GM12878 (cell line): Measurements from ENCODE around the gene BTK. TPM values are rescaled to one million over a fixed set of nuclear protein-coding genes. Genes with fewer than 3 reads are reported as not detected.

Experiments used
- ATAC-seq: fragments of 200-7000 bp; cut with Tn5 transposase; 3 replicates; pipeline ENCODE4 v1.9.1; 2020; ENCODE audit warnings: mild to moderate bottlenecking, moderate library complexity
- BruUV-seq: library from RNA; stranded (reverse); fragments of 400-500 nt; replicated peaks from 2 replicates; lab custom pipeline; 2021; lab: Mats Ljungman, UMichigan
- CTCF ChIA-PET: fragments of 300-600 bp; sonication (Branson Sonifier 250); formaldehyde crosslinking; extraction: SDS; loops from one replicate; lab custom pipeline; 2021; ENCODE audit warnings: inconsistent platforms; lab: Yijun Ruan, JAX
- POLR2A ChIA-PET: fragments of 350-600 bp; formaldehyde crosslinking; extraction: SDS; loops from one replicate; lab custom pipeline; 2021; ENCODE audit warnings: inconsistent platforms; lab: Charles Lee
- RAD21 ChIA-PET: fragments of 300-600 bp; sonication (Branson Sonifier 250); formaldehyde crosslinking; loops from one replicate; lab custom pipeline; 2023; ENCODE audit warnings: antibody characterized with exemption; ENCODE audit not compliant: unreplicated experiment; lab: Charles Lee
- SMC1A ChIA-PET: fragments of 300-600 bp; sonication (Branson Sonifier 250); formaldehyde crosslinking; loops from one replicate; lab custom pipeline; 2023; ENCODE audit not compliant: unreplicated experiment, uncharacterized antibody; lab: Charles Lee
- DNase-seq: peaks from one replicate; pipeline ENCODE4 v3.0.0-alpha.2; 2011; ENCODE audit warnings: low read depth, low spot score
- FAIRE-seq: peaks from 3 replicates; lab custom pipeline; 2011; peaks lifted over from hg19 to GRCh38; lab: Jason Lieb, UNC
- H2AFZ ChIP-seq: 2 replicates; pipeline ENCODE4 v1.6.0; 2011; ENCODE audit warnings: low read depth, low read length, control low read depth; ENCODE audit not compliant: control insufficient read depth
- H3K27ac ChIP-seq: 2 replicates; pipeline ENCODE4 v1.5.1; 2011; ENCODE audit warnings: control low read depth; ENCODE audit not compliant: control insufficient read depth, insufficient read depth
- H3K27me3 ChIP-seq, 2 experiments: replicated peaks in 1 of 2; 2 replicates each; pipeline versions ENCODE4 v1.6.0 to v1.6.1; 2011; ENCODE audit warnings: low read length in 1 of 2; ENCODE audit not compliant: control insufficient read depth in 2 of 2, insufficient read depth in 2 of 2
- H3K36me3 ChIP-seq, 2 experiments: 2 replicates each; pipeline ENCODE4 v1.5.1; 2011; ENCODE audit warnings: low read length in 1 of 2; ENCODE audit not compliant: control insufficient read depth in 2 of 2, insufficient read depth in 2 of 2
- H3K4me1 ChIP-seq: 2 replicates; pipeline ENCODE4 v1.6.1; 2011; ENCODE audit warnings: mild to moderate bottlenecking, low read length, moderate library complexity, mixed read lengths; ENCODE audit not compliant: control insufficient read depth, insufficient read depth
- H3K4me2 ChIP-seq: 2 replicates; pipeline ENCODE4 v1.6.0; 2011; ENCODE audit warnings: control low read depth; ENCODE audit not compliant: control insufficient read depth, insufficient read depth
- H3K4me3 ChIP-seq: fragments of 200-600 bp; sonication (generic); 2 replicates; pipeline ENCODE4 v1.5.1; 2016
- H3K79me2 ChIP-seq: 2 replicates; pipeline ENCODE4 v1.6.0; 2011; ENCODE audit warnings: low read length; ENCODE audit not compliant: control insufficient read depth, insufficient read depth
- H3K9ac ChIP-seq: 2 replicates; pipeline ENCODE4 v1.8.0; 2011; ENCODE audit warnings: low read length, control low read depth, mixed read lengths; ENCODE audit not compliant: control insufficient read depth, insufficient read depth
- H3K9me3 ChIP-seq: replicated peaks from 3 replicates; pipeline ENCODE4 v1.5.1; 2011; ENCODE audit warnings: mild to moderate bottlenecking, low read length; ENCODE audit not compliant: control insufficient read depth, insufficient read depth
- H4K20me1 ChIP-seq: 2 replicates; pipeline ENCODE4 v1.6.0; 2011; ENCODE audit not compliant: control insufficient read depth, insufficient read depth
- BACH1 ChIP-seq: fragments of 450-650 bp; IDR thresholded peaks from 2 replicates; pipeline ENCODE4 v1.6.1; 2017; ENCODE audit warnings: mild to moderate bottlenecking, borderline replicate concordance
- IKZF1 ChIP-seq: fragments of 450-650 bp; conservative IDR thresholded peaks from 2 replicates; pipeline ENCODE4 v1.6.1; 2017; ENCODE audit warnings: antibody characterized with exemption, mild to moderate bottlenecking
- KLF5 ChIP-seq: fragments of 450-650 bp; IDR thresholded peaks from 2 replicates; pipeline ENCODE4 v1.6.1; 2014; ENCODE audit warnings: mild to moderate bottlenecking; ENCODE audit not compliant: partially characterized antibody
- MEF2B ChIP-seq: fragments of 450-650 bp; IDR thresholded peaks from 2 replicates; pipeline ENCODE4 v1.6.1; 2018; ENCODE audit warnings: mild to moderate bottlenecking, moderate library complexity; ENCODE audit not compliant: partially characterized antibody, poor library complexity, severe bottlenecking
- NFIC ChIP-seq: IDR thresholded peaks from 2 replicates; pipeline ENCODE4 v1.6.1; 2012; ENCODE audit warnings: low read depth, mild to moderate bottlenecking, inconsistent platforms, low read length, moderate library complexity
- RAD51 ChIP-seq: fragments of 450-650 bp; IDR thresholded peaks from 2 replicates; pipeline ENCODE4 v1.6.1; 2016; ENCODE audit warnings: moderate library complexity, mild to moderate bottlenecking, inconsistent platforms
- RUNX3 ChIP-seq: IDR thresholded peaks from 2 replicates; pipeline ENCODE4 v1.6.1; 2012; ENCODE audit warnings: low read length, inconsistent platforms
- SPI1 ChIP-seq: IDR thresholded peaks from 2 replicates; pipeline ENCODE4 v1.6.1; 2011; ENCODE audit warnings: low read depth, mild to moderate bottlenecking, low read length, moderate library complexity, borderline replicate concordance; ENCODE audit not compliant: insufficient read depth
- ZNF687 ChIP-seq: fragments of 450-650 bp; IDR thresholded peaks from 2 replicates; pipeline ENCODE4 v1.6.1; 2017; ENCODE audit warnings: mild to moderate bottlenecking, moderate library complexity
- WGBS: methylation state at CpG from one replicate; pipeline ENCODE4 v1.1.6; 2016; ENCODE audit warnings: low lambda C conversion rate; ENCODE audit not compliant: insufficient replicate concordance, insufficient coverage; ENCODE audit errors: missing lambda C conversion rate; 5-methylcytosine and 5-hydroxymethylcytosine counted together
- in situ Hi-C: fragments of 300-500 bp; cut with MboI; formaldehyde crosslinking; loops from 9 replicates; pipeline ENCODE4 v1.14.3; 2018; ENCODE audit warnings: mixed read lengths
- intact Hi-C: fragments of 100-400 bp; cut with micrococcal nuclease; formaldehyde crosslinking; loops from one replicate; pipeline ENCODE4 v1.14.2; 2022; ENCODE audit not compliant: unreplicated experiment
- polyA plus RNA-seq, 11 experiments: library from polyadenylated mRNA; depleted of rRNA in 4 of 11; unstranded in 6 of 11; stranded (reverse) in 5 of 11; fragments of >200 nt; fragmentation: Nextera tagmentation in 4 of 11; fragmentation: Illumina TruSeq in 1 of 11; extraction: Ambion mirVana in 4 of 11; extraction: Trizol in 1 of 11; gene quantifications; 1 replicate in 1 of 11; 2 replicates in 10 of 11; pipeline versions ENCODE4 v1.2.1 to v1.2.3, GENCODE V29; 2011 to 2016; ENCODE audit warnings: inconsistent platforms in 2 of 11, missing spikeins in 2 of 11, low read depth in 1 of 11
- total RNA-seq, 4 experiments: library from RNA; depleted of rRNA in 3 of 4; stranded (reverse); fragments of >200 nt in 3 of 4; fragmentation: Illumina TruSeq in 1 of 4; extraction: Trizol in 1 of 4; gene quantifications; 2 replicates each; pipeline versions ENCODE4 v1.2.1 to v1.2.3, GENCODE V29; 2013 to 2021

The BTK gene
- total and polyA plus RNA-seq, 10 of the 15 experiments (the other 5 are each of a cell fraction or from before 2014, with no cell fraction given): 24.0 to 154 (median 88.9) TPM

- Histone ChIP-seq H3K27me3 (no peaks in the 10 kb centered on the region), H3K4me3 (no peak overlapping the region), H3K27ac (no peak overlapping the region), H3K79me2 (no peaks in the 10 kb centered on the region), H3K4me2 (no peak overlapping the region), H2AFZ (no peak overlapping the region), H4K20me1 (no peaks in the 10 kb centered on the region), H3K9me3 (no peaks in the 10 kb centered on the region), H3K9ac (no peak overlapping the region), H3K36me3 (no peaks in the 10 kb centered on the region), H3K4me1 (peaks cover 10% of the 10 kb centered on the region)
- POLR2A ChIA-PET: no interaction called here
- intact Hi-C loops (loop anchor here (5.0 kb wide), 2 partner anchors 178 to 198 kb away; partner anchors contain the start of gene ARMCX6), in situ Hi-C loops (loop anchor here (5.0 kb wide), 2 partner anchors 173 to 378 kb away; no protein-coding TSS in a partner anchor)
- FAIRE-seq: no peak
- ATAC-seq: no peak
- BruUV-seq: no TSS peak
- no peak for TF ChIP-seq BACH1
- CTCF ChIA-PET: interaction anchor here (0.9 to 3.9 kb wide), 3 partner anchors 42 to 1447 kb away, joined by 3 to 13 read pairs (median 5); no protein-coding TSS in a partner anchor
- SMC1A ChIA-PET: interaction anchor here (1.5 kb wide), 1 partner anchor 9 kb away, joined by 4 read pairs; no protein-coding TSS in a partner anchor
- WGBS: 51% methylated on average over 2 of the region's 2 CpGs
- RAD21 ChIA-PET: no interaction called here
- no peak for DNase-seq
Observed at GRCh38 chrX:101419489-101419888, 33.5 kb upstream of the BTK start.

- no peak for FAIRE-seq
- CTCF ChIA-PET: interaction anchor here (1.2 to 3.9 kb wide), 7 partner anchors 9 to 385 kb away, joined by 4 to 13 read pairs (median 5); no protein-coding TSS in a partner anchor
- peak; percentile 47; the same call in 1 of the 2 replicates for TF ChIP-seq IKZF1
- peak; percentile 48; the same call in 1 of the 2 replicates for TF ChIP-seq RUNX3
- peak; percentile 50 for TF ChIP-seq MEF2B
- no peak for TF ChIP-seq NFIC
- no peak for TF ChIP-seq KLF5
- peak; percentile 52; the same call in 1 of the 2 replicates for TF ChIP-seq SPI1
- no peak for TF ChIP-seq RAD51
- 0 out of 2 replicates have a peak, but pooled peaks have one; percentile 48 for TF ChIP-seq ZNF687
Observed at GRCh38 chrX:101417981-101418841, 32.2 kb upstream of the BTK start.

More at GRCh38 chrX:101417981-101418841, 32.2 kb upstream of the BTK start:
- 24% methylated on average over 41 of the region's 56 CpGs for WGBS
- DNase-seq (no peak), ATAC-seq (peak; percentile 60)
- no peaks in the 10 kb centered on the region for H4K20me1 ChIP-seq
- POLR2A ChIA-PET: interaction anchor here (0.5 to 1.5 kb wide), 7 partner anchors 24 to 1837 kb away, joined by 3 to 6 read pairs (median 4); partner anchors contain the start of genes TCEAL8 and TIMM8A
- H3K27ac ChIP-seq: peak overlapping the region; percentile 63
- H3K4me2 ChIP-seq: peak overlapping the region; percentile 72
- H3K9ac ChIP-seq: peak overlapping the region; percentile 77
- H3K9me3 ChIP-seq: no peaks in the 10 kb centered on the region
- H3K27me3 ChIP-seq: no peaks in the 10 kb centered on the region
- in situ Hi-C loops (loop anchor here (5.0 kb wide), 2 partner anchors 174 to 379 kb away; no protein-coding TSS in a partner anchor), intact Hi-C loops (loop anchor here (5.0 kb wide), 2 partner anchors 179 to 199 kb away; partner anchors contain the start of gene ARMCX6)
- no peaks in the 10 kb centered on the region; the same call in 1 of the 2 replicates for H3K79me2 ChIP-seq
- SMC1A ChIA-PET: interaction anchor here (1.0 to 2.1 kb wide), 6 partner anchors 8 to 587 kb away, joined by 3 to 5 read pairs (median 4); partner anchors contain the start of gene RPL36A
- H3K36me3 ChIP-seq: no peaks in the 10 kb centered on the region
- RAD21 ChIA-PET: interaction anchor here (1.2 to 1.7 kb wide), 4 partner anchors 178 to 1181 kb away, joined by 3 to 5 read pairs (median 4); no protein-coding TSS in a partner anchor
- H2AFZ ChIP-seq: peak overlapping the region; percentile 82
- H3K4me3 ChIP-seq: peak overlapping the region; percentile 71
- no TSS peak for BruUV-seq
- peaks cover 10% of the 10 kb centered on the region for H3K4me1 ChIP-seq
